ENCODE results near the gene TMBIM1. TPM values are rescaled to one million over a fixed set of nuclear protein-coding genes. Genes with fewer than 3 reads are reported as not detected.

The TMBIM1 gene
- total and polyA plus RNA-seq, 9 of the 15 experiments (the other 6 are each of a cell fraction or from before 2014, with no cell fraction given), result 14.2 to 105 (median 47.0) TPM

- H3K27ac ChIP-seq (ENCODE audit: extremely low read depth, low read depth, low read length), result peak overlapping the region; percentile 66; the same call in 2 of the 3 replicates
- in situ Hi-C loops (cut with MboI), result no loop called here
- intact Hi-C loops (cut with micrococcal nuclease), result no loop called here
- no peak overlapping the region for H3K4me3 ChIP-seq
- H3K36me3 ChIP-seq (ENCODE audit: control insufficient read depth, insufficient read depth, low read length), result no peaks in the 10 kb centered on the region
- H4K20me1 ChIP-seq (replicated peaks; ENCODE audit: control insufficient read depth, insufficient read depth, low read length), result no peaks in the 10 kb centered on the region
- CTCF ChIA-PET (ENCODE audit: low intra/inter-chr PET ratio), result no interaction called here
- no peak; the same call in 2 of the 3 replicates for ATAC-seq
- 50% methylated on average over 1 of the region's 1 CpG for WGBS (ENCODE audit: insufficient coverage, low coverage, missing lambda C conversion rate)
- peaks cover 10 to 24% of the 10 kb centered on the region in 2 experiments for H3K4me1 ChIP-seq (replicated peaks in 1 of 2; ENCODE audit: control insufficient read depth in 2 of 2, insufficient read depth in 2 of 2, low read length in 2 of 2)
- no peaks in the 10 kb centered on the region for H3K9me3 ChIP-seq (replicated peaks; ENCODE audit: control insufficient read depth, insufficient read depth, low read depth, low read length)
- BruUV-seq (replicated peaks), result no TSS peak
- H2AFZ ChIP-seq (ENCODE audit: low read depth, low read length), result peak overlapping the region; percentile 96
- H3K27me3 ChIP-seq (ENCODE audit: control insufficient read depth in 2 of 2, insufficient read depth in 2 of 2, low read length in 2 of 2), result no peaks in the 10 kb centered on the region
- POLR2A ChIA-PET, result interaction anchor here (0.7 kb wide), 1 partner anchor 136 kb away, joined by 3 read pairs; no protein-coding TSS in a partner anchor
- no peak for DNase-seq (ENCODE audit: extremely low read depth in 1 of 4, low spot score in 3 of 4)
- no peak overlapping the region; a peak in 1 of 4 replicates for H3K9ac ChIP-seq (ENCODE audit: insufficient read depth in 1 of 2, low read depth in 2 of 2, low read length in 2 of 2)
- H3K9me1 ChIP-seq (ENCODE audit: control insufficient read depth, insufficient read depth, low read length), result peaks cover 4% of the 10 kb centered on the region
- no peak overlapping the region for H3K4me2 ChIP-seq (ENCODE audit: insufficient read depth, low read length)
- FAIRE-seq, result no peak
- no peaks in the 10 kb centered on the region for H3K79me2 ChIP-seq (ENCODE audit: control insufficient read depth, insufficient read depth, low read length)
- TF ChIP-seq ZNF655 (CRISPR knock-in tag; IDR thresholded peaks at IDR 0.05), result no peak
- no peak for TF ChIP-seq THAP12 (CRISPR knock-in tag; IDR thresholded peaks at IDR 0.05)
- TF ChIP-seq PYGO2 (tag; IDR thresholded peaks at IDR 0.05), result no peak
- TF ChIP-seq SIN3A (IDR thresholded peaks at IDR 0.05; ENCODE audit: borderline replicate concordance in 2 of 2, control insufficient read depth in 1 of 2, low read depth in 2 of 2, low read length in 2 of 2), result no peak
- TF ChIP-seq TFAP4 (CRISPR knock-in tag; IDR thresholded peaks at IDR 0.05; ENCODE audit: borderline replicate concordance), result no peak
- no peak for TF ChIP-seq HMGN3 (IDR thresholded peaks at IDR 0.05; ENCODE audit: borderline replicate concordance, extremely low read depth, insufficient read length, low read depth, low read length)
- no peak for TF ChIP-seq ZNF395 (CRISPR knock-in tag; IDR thresholded peaks at IDR 0.05)
- no peak for TF ChIP-seq ZNF134 (CRISPR knock-in tag; conservative IDR thresholded peaks at IDR 0.05)
- TF ChIP-seq ZBTB2 (IDR thresholded peaks at IDR 0.05), result no peak
- TF ChIP-seq NR4A1 (CRISPR knock-in tag; IDR thresholded peaks at IDR 0.05), result no peak
- no peak for TF ChIP-seq NR4A1 (tag; IDR thresholded peaks at IDR 0.05)
- TF ChIP-seq ZNF143 (CRISPR knock-in tag; IDR thresholded peaks at IDR 0.05), result no peak
- no peak for TF ChIP-seq NONO (IDR thresholded peaks at IDR 0.05; ENCODE audit: low read depth in 2 of 2, low read length in 1 of 2)
- TF ChIP-seq CBFA2T2 (conservative IDR thresholded peaks at IDR 0.05), result no peak
- TF ChIP-seq TCF15 (CRISPR knock-in tag; IDR thresholded peaks at IDR 0.05), result no peak
These were observed 25.0 kb upstream of the TMBIM1 start for GRCh38 chr2:218317303-218317630.
